Mesothelial cell of epicardium (in vitro differentiated cells): ENCODE measurements around the gene RASL10A. TPM values are rescaled to one million over a fixed set of nuclear protein-coding genes. Genes with fewer than 3 reads are reported as not detected.
A peak's percentile ranks its signal among the peaks of the same experiment; 100 is the strongest.

Experiments
- DNase-seq, 2 experiments: peaks; one replicate each; pipeline ENCODE4 v3.0.0; 2021; ENCODE audit warnings: low spot score in 2 of 2; ENCODE audit not compliant: unreplicated experiment in 2 of 2
- H3K27ac Mint-ChIP-seq: 2 replicates; pipeline ENCODE4 v1.8.0; 2021; ENCODE audit warnings: mixed read lengths
- H3K27me3 Mint-ChIP-seq: 2 replicates; pipeline ENCODE4 v1.8.0; 2021; ENCODE audit warnings: low read depth, mixed read lengths
- H3K36me3 Mint-ChIP-seq: 2 replicates; pipeline ENCODE4 v1.8.0; 2021; ENCODE audit warnings: mixed read lengths
- H3K4me1 Mint-ChIP-seq: 2 replicates; pipeline ENCODE4 v1.8.0; 2021; ENCODE audit warnings: mixed read lengths
- H3K4me3 Mint-ChIP-seq: 2 replicates; pipeline ENCODE4 v1.8.0; 2021; ENCODE audit warnings: mild to moderate bottlenecking, moderate library complexity, mixed read lengths
- H3K9me3 Mint-ChIP-seq: 2 replicates; pipeline ENCODE4 v1.8.0; 2021; ENCODE audit warnings: mixed read lengths
- CTCF ChIP-seq: fragments of 200-600 bp; sonication (generic); IDR thresholded peaks from one replicate; pipeline ENCODE4 v1.5.0; 2021; ENCODE audit warnings: antibody characterized with exemption; ENCODE audit not compliant: unreplicated experiment
- total RNA-seq: library from RNA; stranded (reverse); gene quantifications from 3 replicates; pipeline ENCODE4 v1.2.1, GENCODE V29; 2021

The RASL10A gene
- total RNA-seq, 1 donor from 2014 or later, result 3.8 TPM

- peaks cover 53% of the 10 kb centered on the region for H3K4me1 Mint-ChIP-seq
- H3K27me3 Mint-ChIP-seq, result no peaks in the 10 kb centered on the region
- peak overlapping the region; percentile 96 for H3K27ac Mint-ChIP-seq
- DNase-seq, result no peak
- no peaks in the 10 kb centered on the region for H3K9me3 Mint-ChIP-seq
- H3K4me3 Mint-ChIP-seq, result peak overlapping the region; percentile 92
- H3K36me3 Mint-ChIP-seq, result peaks cover 12% of the 10 kb centered on the region
- no peak for TF ChIP-seq CTCF
These were observed 46.3 kb downstream of the RASL10A start for GRCh38 chr22:29269230-29269604.

- TF ChIP-seq CTCF, result no peak
- Mint-ChIP-seq H3K9me3 (no peaks in the 10 kb centered on the region), H3K4me3 (peak overlapping the region; percentile 92), H3K27ac (peak overlapping the region; percentile 99), H3K36me3 (peaks cover 9% of the 10 kb centered on the region), H3K4me1 (peaks cover 53% of the 10 kb centered on the region), H3K27me3 (no peaks in the 10 kb centered on the region)
- no peak for DNase-seq
These were observed 46.8 kb downstream of the RASL10A start for GRCh38 chr22:29268511-29269229.

GRCh38 chr22:29267858-29268510, 47.5 kb downstream of the RASL10A start, which contains the start of the genes EWSR1 and RHBDD3:
Gene EWSR1, plus strand, starts transcription at chr22:29268268. Its CDS starts 69 bp downstream, at chr22:29268337.
Gene RHBDD3, minus strand, starts transcription at chr22:29267981. Its CDS starts 2,355 bp downstream, at chr22:29265626.
- Mint-ChIP-seq H3K27ac (peak within 1 kb of the TSS; percentile 99), H3K4me3 (peak within 1 kb of the TSS; percentile 92), H3K4me1 (peaks cover 49% of the 10 kb centered on the region), H3K27me3 (no peaks in the 10 kb centered on the region), H3K9me3 (no peaks in the 10 kb centered on the region), H3K36me3 (peaks cover 2% of the 10 kb centered on the region)
- peak; percentile 89 to 98 for DNase-seq
- no peak for TF ChIP-seq CTCF

DNA sequence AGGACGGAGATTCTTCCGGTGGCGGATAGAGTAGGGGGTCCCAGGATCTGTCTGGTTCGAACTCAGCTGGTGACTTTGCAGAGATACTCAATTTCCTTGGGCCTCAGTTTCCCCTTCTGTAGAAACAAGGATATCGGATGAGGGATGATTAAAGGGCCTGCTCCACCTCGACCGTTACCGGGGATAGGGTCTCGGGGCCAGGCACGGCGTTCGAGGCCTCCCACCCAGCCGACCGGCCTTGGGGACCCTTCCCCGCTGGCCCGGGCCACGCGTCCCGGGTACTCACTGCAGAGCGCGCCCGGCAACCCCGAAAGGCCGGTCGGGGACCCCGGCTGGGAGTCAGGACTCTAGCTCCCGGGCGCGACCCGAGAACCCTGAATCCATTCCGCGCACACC, 48.0 kb downstream of the RASL10A start:
- Mint-ChIP-seq H3K27me3 (no peaks in the 10 kb centered on the region), H3K9me3 (no peaks in the 10 kb centered on the region), H3K27ac (peak overlapping the region; percentile 99), H3K4me3 (peak overlapping the region; percentile 92), H3K4me1 (peaks cover 46% of the 10 kb centered on the region), H3K36me3 (peaks cover 3% of the 10 kb centered on the region)
- DNase-seq, result no peak
- TF ChIP-seq CTCF, result no peak

DNA sequence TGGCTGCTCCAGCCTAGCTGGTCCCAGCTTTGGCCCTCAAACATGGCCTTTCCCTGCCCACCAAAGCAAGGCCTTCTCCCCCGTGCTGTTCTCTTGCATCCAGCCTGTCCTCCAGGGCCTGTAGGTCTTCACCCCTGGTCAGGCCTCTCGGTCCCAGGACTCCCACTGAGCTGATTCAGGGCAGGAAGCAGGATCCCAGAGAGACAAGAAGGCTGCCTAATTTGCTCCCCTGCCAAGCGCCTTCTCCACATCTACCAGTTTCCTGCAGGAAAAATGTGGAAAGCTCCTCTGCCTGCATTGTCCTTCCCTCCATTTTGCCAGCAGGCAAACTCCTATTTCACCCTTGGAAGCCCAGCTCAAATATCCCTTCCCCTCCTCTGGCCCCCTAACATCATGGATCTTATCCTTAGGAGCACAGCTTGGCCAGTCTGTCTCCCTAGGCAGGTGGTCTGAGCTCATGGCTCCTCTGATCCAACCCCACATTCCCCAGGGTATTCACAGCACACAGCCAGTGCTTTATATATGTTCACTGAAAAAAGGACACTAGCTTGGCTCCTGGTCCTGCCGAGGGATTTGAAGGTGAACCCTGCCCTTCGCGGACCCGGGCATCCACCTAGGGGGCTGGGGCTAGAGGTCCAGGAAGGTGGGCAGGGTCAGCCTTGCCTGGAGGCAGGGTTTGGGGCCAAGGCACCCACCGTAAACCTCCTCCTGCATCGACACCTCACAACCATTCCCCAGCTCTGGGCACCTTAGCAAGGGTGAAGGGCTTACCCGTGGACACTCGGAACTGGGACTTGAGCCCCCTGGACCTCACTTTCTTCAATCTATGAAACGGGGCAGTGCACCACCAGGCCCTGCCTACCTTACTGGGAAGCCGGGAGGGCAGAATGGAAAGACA, 48.7 kb downstream of the RASL10A start:
- DNase-seq, result no peak
- no peaks in the 10 kb centered on the region for H3K9me3 Mint-ChIP-seq
- peaks cover 3% of the 10 kb centered on the region for H3K36me3 Mint-ChIP-seq
- no peaks in the 10 kb centered on the region for H3K27me3 Mint-ChIP-seq
- H3K27ac Mint-ChIP-seq, result peak overlapping the region; percentile 95
- peaks cover 40% of the 10 kb centered on the region for H3K4me1 Mint-ChIP-seq
- H3K4me3 Mint-ChIP-seq, result peak overlapping the region; percentile 92
- no peak for TF ChIP-seq CTCF
